SU-DHL-6 (cell line): ENCODE measurements around the gene ZNF860.

Experiments used
- H2AFZ ChIP-seq: fragments of 200-600 bp; sonication (generic); 2 replicates; pipeline ENCODE4 v1.6.1; 2014; ENCODE audit warnings: low read depth, mild to moderate bottlenecking, moderate library complexity, mixed read lengths, antibody characterized with exemption, low read length; ENCODE audit not compliant: severe bottlenecking
- H3F3A ChIP-seq: fragments of 200-600 bp; shearing (Covaris generic); 2 replicates; pipeline ENCODE4 v1.6.0; 2016; ENCODE audit warnings: antibody characterized with exemption, mild to moderate bottlenecking; ENCODE audit not compliant: insufficient read depth
- H3K27ac ChIP-seq: fragments of 200-600 bp; sonication (generic); 2 replicates; pipeline ENCODE4 v1.5.1; 2016; ENCODE audit warnings: low read depth, mild to moderate bottlenecking, low read length, moderate library complexity, mixed read lengths
- H3K27me3 ChIP-seq: fragments of 200-600 bp; sonication (generic), shearing (Covaris generic); 2 replicates; pipeline ENCODE4 v1.6.0; 2014; ENCODE audit warnings: mild to moderate bottlenecking, low read length
- H3K36me3 ChIP-seq: fragments of 200-600 bp; sonication (generic); 2 replicates; pipeline ENCODE4 v1.6.1; 2014; ENCODE audit warnings: mild to moderate bottlenecking, low read length, mixed read lengths
- H3K4me2 ChIP-seq: fragments of 300-600, 200-600 bp; shearing (Covaris generic), sonication (generic); 2 replicates; pipeline ENCODE4 v1.6.0; 2014; ENCODE audit warnings: low read length, low read depth, mild to moderate bottlenecking; ENCODE audit not compliant: poor library complexity, severe bottlenecking
- H3K4me3 ChIP-seq: fragments of 200-600 bp; sonication (generic); 2 replicates; pipeline ENCODE4 v1.5.1; 2014; ENCODE audit warnings: antibody characterized with exemption, low read length, mild to moderate bottlenecking, mixed read lengths; ENCODE audit not compliant: insufficient read depth, poor library complexity, severe bottlenecking
- H3K79me2 ChIP-seq: fragments of 200-600 bp; sonication (generic); 2 replicates; pipeline ENCODE4 v1.6.1; 2014; ENCODE audit warnings: mild to moderate bottlenecking, low read length, moderate library complexity; ENCODE audit not compliant: insufficient read depth
- H3K9ac ChIP-seq: fragments of 200-600 bp; sonication (generic); 2 replicates; pipeline ENCODE4 v1.7.0; 2014; ENCODE audit warnings: mild to moderate bottlenecking, low read length
- H3K9me2 ChIP-seq: fragments of 200-600 bp; sonication (generic); replicated peaks from 2 replicates; pipeline ENCODE4 v1.6.1; 2014; ENCODE audit warnings: low read length; ENCODE audit not compliant: insufficient read depth
- H3K9me3 ChIP-seq: fragments of 200-600 bp; sonication (generic); 2 replicates; pipeline ENCODE4 v1.6.1; 2014; ENCODE audit warnings: low read length, mixed read lengths; ENCODE audit not compliant: insufficient read depth
- H4K20me1 ChIP-seq: fragments of 200-600 bp; sonication (generic); 2 replicates; pipeline ENCODE4 v1.6.1; 2014; ENCODE audit warnings: low read depth, mild to moderate bottlenecking, antibody characterized with exemption, low read length, moderate library complexity, mixed read lengths
- EZH2phosphoT487 ChIP-seq: fragments of 200-600 bp; sonication (generic), shearing (Covaris generic); conservative IDR thresholded peaks from 2 replicates; pipeline ENCODE4 v1.6.1; 2018; ENCODE audit warnings: mild to moderate bottlenecking, antibody characterized with exemption, low read length, moderate library complexity, mixed read lengths
- TF ChIP-seq, protein P1 (sequence below): fragments of 200-600 bp; sonication (generic); IDR thresholded peaks from one replicate; pipeline ENCODE4 v1.5.1; 2017; ENCODE audit warnings: antibody characterized with exemption, mild to moderate bottlenecking, low read length, moderate library complexity; ENCODE audit not compliant: insufficient read depth, poor library complexity, severe bottlenecking

ZNF860 gene

DNA sequence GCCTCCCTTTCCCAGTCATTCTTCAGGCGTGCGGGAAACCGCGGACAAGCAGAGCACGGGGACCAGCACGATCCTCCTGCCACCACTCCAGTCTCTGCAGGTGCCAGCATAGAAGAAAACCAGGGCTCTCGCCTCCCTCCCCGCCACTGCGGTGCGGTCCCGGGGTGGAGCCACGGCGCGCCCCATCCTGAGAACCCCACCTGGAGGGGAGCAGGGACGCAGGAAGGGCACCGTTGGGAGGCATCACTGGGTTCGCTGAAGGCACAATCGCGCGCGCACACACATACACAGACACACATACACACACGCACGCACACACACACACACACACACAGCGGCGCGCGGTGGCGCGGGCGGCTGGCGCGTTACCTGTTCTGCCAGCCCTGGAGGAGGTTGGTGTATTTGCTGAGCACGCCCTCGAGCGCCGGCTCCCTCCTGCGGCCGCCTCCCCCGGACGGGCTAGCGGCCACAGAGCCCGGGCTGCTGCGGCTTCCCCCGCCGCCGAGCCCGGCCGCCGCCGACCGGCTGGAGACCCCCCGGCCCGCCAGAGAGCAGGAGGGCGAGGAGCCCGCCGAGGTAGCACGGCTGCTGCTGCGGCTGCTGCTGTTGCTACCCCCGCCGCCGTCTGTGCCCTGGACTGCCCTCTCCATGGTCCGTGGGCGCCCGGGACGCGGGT is 882 bp upstream of the ZNF860 start:
- Histone ChIP-seq H3K9me2 (no peaks in the 10 kb centered on the region), H3K4me2 (peak overlapping the region; percentile 93), H3K79me2 (peaks cover 99% of the 10 kb centered on the region), H3K4me3 (peak overlapping the region; percentile 78), H4K20me1 (no peaks in the 10 kb centered on the region), H3K27ac (peak overlapping the region; percentile 98), H3K9me3 (no peaks in the 10 kb centered on the region), H2AFZ (peak overlapping the region; percentile 27), H3K9ac (peak overlapping the region; percentile 96), H3K27me3 (no peaks in the 10 kb centered on the region), H3K36me3 (peaks cover 8% of the 10 kb centered on the region), H3F3A (peaks cover 39% of the 10 kb centered on the region)
- TF ChIP-seq, protein P1, sequence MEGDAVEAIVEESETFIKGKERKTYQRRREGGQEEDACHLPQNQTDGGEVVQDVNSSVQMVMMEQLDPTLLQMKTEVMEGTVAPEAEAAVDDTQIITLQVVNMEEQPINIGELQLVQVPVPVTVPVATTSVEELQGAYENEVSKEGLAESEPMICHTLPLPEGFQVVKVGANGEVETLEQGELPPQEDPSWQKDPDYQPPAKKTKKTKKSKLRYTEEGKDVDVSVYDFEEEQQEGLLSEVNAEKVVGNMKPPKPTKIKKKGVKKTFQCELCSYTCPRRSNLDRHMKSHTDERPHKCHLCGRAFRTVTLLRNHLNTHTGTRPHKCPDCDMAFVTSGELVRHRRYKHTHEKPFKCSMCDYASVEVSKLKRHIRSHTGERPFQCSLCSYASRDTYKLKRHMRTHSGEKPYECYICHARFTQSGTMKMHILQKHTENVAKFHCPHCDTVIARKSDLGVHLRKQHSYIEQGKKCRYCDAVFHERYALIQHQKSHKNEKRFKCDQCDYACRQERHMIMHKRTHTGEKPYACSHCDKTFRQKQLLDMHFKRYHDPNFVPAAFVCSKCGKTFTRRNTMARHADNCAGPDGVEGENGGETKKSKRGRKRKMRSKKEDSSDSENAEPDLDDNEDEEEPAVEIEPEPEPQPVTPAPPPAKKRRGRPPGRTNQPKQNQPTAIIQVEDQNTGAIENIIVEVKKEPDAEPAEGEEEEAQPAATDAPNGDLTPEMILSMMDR, result peak; percentile 20
- TF ChIP-seq EZH2phosphoT487, result no peak

DNA sequence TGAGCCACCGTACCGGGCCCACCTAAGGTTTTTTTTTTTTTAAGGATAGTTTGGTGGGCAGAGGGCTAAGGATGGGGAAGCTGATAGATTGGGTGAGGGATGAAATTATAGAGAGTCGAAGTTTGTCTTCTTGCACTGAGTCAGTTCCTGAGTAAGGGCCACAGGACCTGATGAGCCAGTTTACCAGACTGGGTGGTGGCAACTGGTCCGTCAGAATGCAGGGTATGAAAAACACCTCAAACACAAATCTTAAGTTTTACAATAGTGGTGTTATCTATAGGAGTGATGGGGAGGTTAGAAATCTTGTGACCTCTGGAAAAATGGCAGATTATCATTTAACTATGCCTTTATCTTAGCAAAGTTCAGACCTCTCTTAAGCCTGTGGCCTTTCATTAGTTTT is 2.8 kb downstream of the ZNF860 start:
- no peak overlapping the region for H3K9ac ChIP-seq
- H3K27ac ChIP-seq, result no peak overlapping the region
- no peak overlapping the region for H3K4me3 ChIP-seq
- no peaks in the 10 kb centered on the region for H3K27me3 ChIP-seq
- peaks cover 15% of the 10 kb centered on the region; the same call in 1 of the 2 replicates for H3K9me3 ChIP-seq
- no peak for TF ChIP-seq EZH2phosphoT487
- TF ChIP-seq, protein P1, result no peak
- no peaks in the 10 kb centered on the region for H3K9me2 ChIP-seq
- H4K20me1 ChIP-seq, result no peaks in the 10 kb centered on the region
- H3K79me2 ChIP-seq, result peaks cover 78% of the 10 kb centered on the region
- H3K4me2 ChIP-seq, result peak overlapping the region; percentile 93
- peaks cover 35% of the 10 kb centered on the region for H3K36me3 ChIP-seq
- peaks cover 3% of the 10 kb centered on the region for H3F3A ChIP-seq
- H2AFZ ChIP-seq, result no peak overlapping the region

DNA sequence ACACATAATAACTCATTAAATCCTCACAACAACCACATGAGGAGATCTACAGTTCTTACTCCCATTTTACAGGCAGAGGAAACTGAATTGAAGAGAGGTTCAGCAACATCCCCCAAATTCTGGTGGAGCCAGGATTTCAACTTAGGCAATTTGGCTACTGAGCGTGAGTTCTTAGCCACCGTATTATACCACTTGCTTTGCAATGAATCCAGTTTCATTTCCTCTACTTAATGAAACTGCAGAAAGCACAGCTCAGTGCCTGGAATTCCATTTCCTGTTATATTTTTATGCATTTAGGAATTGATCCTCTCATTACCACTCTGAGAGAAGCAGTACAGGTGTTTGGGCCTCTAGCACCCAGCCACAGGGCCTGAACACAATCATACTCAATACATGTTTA is 4.3 kb downstream of the ZNF860 start:
- Histone ChIP-seq H3K79me2 (peaks cover 64% of the 10 kb centered on the region), H3K9me3 (peaks cover 23% of the 10 kb centered on the region; the same call in 1 of the 2 replicates), H3K27ac (peak overlapping the region; percentile 38), H4K20me1 (no peaks in the 10 kb centered on the region), H3F3A (no peaks in the 10 kb centered on the region), H3K36me3 (peaks cover 46% of the 10 kb centered on the region), H3K9me2 (no peaks in the 10 kb centered on the region), H3K9ac (no peak overlapping the region), H3K4me2 (peak overlapping the region; percentile 20), H3K4me3 (no peak overlapping the region), H2AFZ (no peak overlapping the region), H3K27me3 (no peaks in the 10 kb centered on the region)
- no peak for TF ChIP-seq EZH2phosphoT487
- TF ChIP-seq, protein P1, result no peak
